OCI-LY7 (cell line): Measurements from ENCODE around the gene TAOK1.

Experiments used
- CTCF ChIP-seq: fragments of 200-600 bp; sonication (generic); conservative IDR thresholded peaks from 2 replicates; pipeline ENCODE4 v1.5.1; 2014; ENCODE audit warnings: mild to moderate bottlenecking, antibody characterized with exemption, low read length, moderate library complexity, mixed read lengths
- EZH2phosphoT487 ChIP-seq: fragments of 200-600 bp; sonication (generic); IDR thresholded peaks from 2 replicates; pipeline ENCODE4 v1.6.1; 2018; ENCODE audit warnings: low read depth, borderline replicate concordance, mild to moderate bottlenecking, mixed run types, antibody characterized with exemption, low read length, moderate library complexity, mixed read lengths

GRCh38 chr17:29589524-29590410, 199.6 kb downstream of the TAOK1 start, which contains the start of gene GIT1:
- 0 out of 2 replicates have a peak, but pooled peaks have one; percentile 4 for TF ChIP-seq CTCF
- no peak for TF ChIP-seq EZH2phosphoT487
